22Rv1 (cell line): ENCODE data around the gene TNNI3K.

Source experiments
- H3K27ac ChIP-seq: fragments of 450-650 bp; 2 replicates; pipeline ENCODE4 v1.5.1; 2017
- CTCF ChIP-seq: fragments of 450-650 bp; IDR thresholded peaks from 2 replicates; pipeline ENCODE4 v1.5.1; 2017; ENCODE audit warnings: mild to moderate bottlenecking
- ZFX ChIP-seq: fragments of 450-650 bp; IDR thresholded peaks from 2 replicates; pipeline ENCODE4 v1.6.1; 2017; ENCODE audit warnings: antibody characterized with exemption, borderline replicate concordance

TNNI3K gene

DNA sequence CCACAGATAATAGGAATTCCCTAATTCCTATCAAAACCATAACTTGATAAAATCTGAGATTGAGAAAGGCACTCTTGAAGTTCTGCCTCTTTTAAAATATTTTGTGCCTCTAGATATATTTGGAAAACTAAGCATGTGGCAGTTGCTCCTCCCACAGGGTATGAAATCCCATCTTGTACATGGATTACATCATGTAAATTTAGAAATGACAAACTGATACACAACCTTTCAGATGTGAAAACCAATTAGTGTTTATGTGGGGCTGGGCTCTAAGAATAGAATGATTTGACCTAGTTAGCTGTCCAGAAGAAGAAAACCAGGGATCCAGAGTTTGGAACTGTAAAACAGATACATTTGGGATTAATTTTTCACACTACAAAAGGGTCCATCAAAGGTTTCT lies 261.5 kb downstream of the TNNI3K start:
- H3K27ac ChIP-seq: no peak overlapping the region
- TF ChIP-seq CTCF: no peak

DNA sequence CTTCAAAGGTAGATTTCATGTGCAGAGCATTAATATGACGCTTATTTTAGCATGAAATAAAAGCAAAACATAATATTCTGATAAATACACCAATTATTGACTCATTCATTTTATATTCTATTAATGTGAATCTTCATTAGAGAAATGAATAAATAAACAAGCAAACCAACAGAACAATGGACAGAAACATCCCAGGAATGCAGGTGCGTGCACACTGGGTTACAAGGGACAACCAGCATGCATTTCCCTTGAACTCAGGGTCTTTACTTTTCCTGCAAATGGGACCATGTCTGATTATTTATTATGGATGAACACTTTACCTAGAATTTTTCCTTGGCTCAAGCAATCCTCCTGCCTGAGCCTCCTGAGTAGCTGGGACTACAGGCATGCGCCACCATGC lies 263.7 kb downstream of the TNNI3K start:
- TF ChIP-seq CTCF: no peak
- no peak for TF ChIP-seq ZFX
- no peak overlapping the region for H3K27ac ChIP-seq

GRCh38 chr1:74502432-74502831 lies 267.2 kb downstream of the TNNI3K start:
- TF ChIP-seq CTCF: no peak
- no peak for TF ChIP-seq ZFX
- no peak overlapping the region for H3K27ac ChIP-seq

DNA sequence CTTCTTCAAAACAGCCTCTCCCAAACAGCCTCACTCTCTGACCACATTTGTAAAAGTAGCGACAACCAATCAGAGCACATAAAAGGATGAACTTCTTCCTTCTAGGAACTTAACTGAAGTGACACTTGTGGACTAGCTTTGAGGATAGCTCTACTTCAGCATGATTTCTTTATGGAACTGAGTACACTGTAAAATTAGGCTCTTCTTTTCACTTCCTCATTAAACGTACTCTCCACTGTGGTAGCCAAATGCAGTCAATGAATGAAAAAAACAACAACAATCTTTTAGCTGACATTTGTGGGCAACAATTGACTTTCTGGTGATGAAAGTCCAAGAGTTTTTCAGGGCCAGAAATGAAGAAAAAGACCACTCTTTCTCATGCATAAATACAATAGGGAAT lies 267.7 kb downstream of the TNNI3K start:
- TF ChIP-seq ZFX (no peak), CTCF (no peak)

DNA sequence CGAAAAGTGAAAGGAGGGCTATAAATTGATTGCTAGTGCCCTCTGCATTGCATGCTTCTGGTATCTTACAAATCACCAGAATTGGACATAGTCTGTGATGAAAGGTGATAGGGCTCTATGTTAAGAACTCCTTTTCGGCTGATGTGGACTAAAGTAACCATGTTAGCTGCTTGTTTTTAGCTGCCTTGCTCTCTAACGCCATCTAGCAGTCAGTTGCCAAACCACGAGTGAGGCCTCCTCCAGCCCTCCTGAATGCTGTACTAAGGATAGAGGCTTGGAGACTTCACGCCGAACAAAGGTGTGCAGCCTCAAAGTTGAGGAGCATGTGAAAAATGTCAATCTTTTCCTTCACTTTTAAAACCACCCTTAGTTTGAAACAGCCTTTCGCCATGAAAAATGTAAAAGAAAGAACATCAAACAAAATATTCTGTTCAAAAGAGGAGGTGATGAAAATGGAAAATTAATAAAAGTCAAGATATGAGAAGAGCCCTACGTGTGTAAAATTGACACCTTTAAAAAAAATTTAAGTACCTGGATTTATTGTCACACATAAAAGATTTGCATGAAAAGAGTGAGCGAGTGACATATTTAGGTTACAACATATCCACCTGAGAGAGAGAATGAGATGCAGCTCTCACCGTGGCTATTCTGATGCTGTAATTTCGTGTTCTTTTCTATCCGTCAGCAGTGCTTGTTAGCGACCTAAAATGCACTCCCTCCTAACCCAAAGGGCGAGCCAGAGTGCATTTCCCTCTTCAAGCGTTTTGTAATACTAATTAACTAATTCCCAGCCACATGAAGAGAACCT lies 269.1 kb downstream of the TNNI3K start:
- no peak for TF ChIP-seq ZFX
- TF ChIP-seq CTCF: peak; percentile 95
- H3K27ac ChIP-seq: no peak overlapping the region

More for the DNA sequence above, 267.7 kb downstream of the TNNI3K start:
- H3K27ac ChIP-seq: no peak overlapping the region

DNA sequence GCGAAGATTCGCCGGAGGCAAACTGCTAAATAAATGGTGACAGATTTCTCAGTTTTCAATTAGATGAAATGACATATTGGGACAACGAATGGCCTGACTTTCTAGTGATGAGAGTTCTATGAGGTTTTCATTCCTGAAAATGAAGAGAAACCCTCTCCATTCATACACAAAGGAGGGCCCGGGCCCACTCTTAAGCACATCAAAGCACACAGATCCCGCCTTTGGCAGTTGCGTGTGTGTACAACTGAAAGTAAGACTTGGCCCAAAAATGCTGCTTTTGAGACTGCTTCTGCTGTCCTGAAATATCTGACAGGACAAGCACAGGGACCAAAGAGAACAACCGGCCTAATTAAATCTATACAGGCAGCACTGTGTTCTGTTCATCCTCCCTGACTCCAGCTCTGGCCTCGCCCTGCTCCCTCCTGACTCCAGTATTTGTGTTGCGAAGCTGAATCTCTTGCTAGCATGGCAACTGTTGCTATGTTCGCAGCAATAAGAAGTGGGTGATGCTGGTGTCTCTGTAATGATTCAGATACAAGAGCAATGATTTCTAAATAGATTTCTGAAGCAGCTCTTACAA lies 269.8 kb downstream of the TNNI3K start:
- TF ChIP-seq ZFX: no peak
- TF ChIP-seq CTCF: no peak
- no peak overlapping the region for H3K27ac ChIP-seq

DNA sequence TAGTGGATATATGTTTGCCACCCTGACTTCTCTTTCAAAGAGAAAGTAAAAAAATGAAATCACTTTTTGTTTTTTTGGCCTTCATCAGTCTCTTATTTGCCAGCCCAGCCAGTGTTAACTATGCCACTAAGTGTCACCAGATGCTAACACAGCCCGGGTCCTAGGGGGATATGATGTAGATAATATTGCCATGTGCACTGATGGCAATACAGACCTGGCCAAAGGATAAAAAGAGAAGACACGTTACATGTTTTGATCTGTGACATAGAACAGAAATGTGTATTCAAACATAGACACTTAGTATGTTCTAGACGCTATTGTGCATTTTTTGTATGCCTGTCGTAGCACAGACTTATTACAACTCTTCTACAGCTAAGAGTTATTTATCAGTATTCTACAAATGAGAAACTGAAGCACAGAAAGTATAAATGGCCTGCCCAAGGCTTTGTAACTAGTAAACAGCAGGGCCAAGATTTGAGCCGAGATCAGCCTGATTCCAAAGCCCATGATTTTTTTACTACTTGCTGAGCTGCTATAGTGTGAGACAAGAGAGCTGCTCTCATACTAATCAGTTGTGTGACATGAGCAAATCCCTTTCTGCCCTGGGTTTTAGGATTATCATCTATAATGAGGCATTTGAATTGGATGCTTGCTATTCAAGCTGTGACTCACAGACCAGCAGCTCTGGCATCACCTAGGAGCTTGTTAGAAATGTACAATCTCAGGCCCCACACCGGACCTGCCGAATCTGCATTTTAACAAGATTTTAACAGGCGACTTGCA lies 270.9 kb downstream of the TNNI3K start:
- no peak overlapping the region for H3K27ac ChIP-seq
- TF ChIP-seq ZFX (no peak), CTCF (no peak)
